Ishikawa (cell line): ENCODE measurements around the gene GPR18.

Experiments
- CEBPB ChIP-seq: IDR thresholded peaks from 2 replicates; pipeline ENCODE4 v1.6.1; 2012
- CREB1 ChIP-seq: IDR thresholded peaks from 2 replicates; pipeline ENCODE4 v1.6.1; 2012; ENCODE audit warnings: low read depth
- EGR1 ChIP-seq: IDR thresholded peaks from 2 replicates; pipeline ENCODE4 v1.6.1; 2012
- EP300 ChIP-seq: IDR thresholded peaks from 2 replicates; pipeline ENCODE4 v1.6.1; 2012; ENCODE audit warnings: borderline replicate concordance
- FOXM1 ChIP-seq: IDR thresholded peaks from 2 replicates; pipeline ENCODE4 v1.6.1; 2012; ENCODE audit warnings: low read depth, borderline replicate concordance
- NFIC ChIP-seq: IDR thresholded peaks from 2 replicates; pipeline ENCODE4 v1.6.1; 2012
- RAD21 ChIP-seq: IDR thresholded peaks from 2 replicates; pipeline ENCODE4 v1.6.1; 2012; ENCODE audit warnings: low read depth
- TAF1 ChIP-seq: IDR thresholded peaks from 2 replicates; pipeline ENCODE4 v1.6.1; 2012; ENCODE audit warnings: low read depth, mild to moderate bottlenecking
- TCF12 ChIP-seq: IDR thresholded peaks from 2 replicates; pipeline ENCODE4 v1.6.1; 2012; ENCODE audit warnings: low read depth
- TEAD4 ChIP-seq: IDR thresholded peaks from 2 replicates; pipeline ENCODE4 v1.6.1; 2012
- YY1 ChIP-seq: IDR thresholded peaks from 2 replicates; pipeline ENCODE4 v1.6.1; 2012; ENCODE audit warnings: low read depth
- ZBTB7A ChIP-seq: IDR thresholded peaks from 2 replicates; pipeline ENCODE4 v1.6.1; 2012; ENCODE audit warnings: low read depth
- TF ChIP-seq, protein P1 (sequence below): IDR thresholded peaks from 2 replicates; pipeline ENCODE4 v1.6.1; 2012
- TF ChIP-seq, protein P2 (sequence below): IDR thresholded peaks from 2 replicates; pipeline ENCODE4 v1.6.1; 2012; ENCODE audit warnings: low read depth, mild to moderate bottlenecking
- TF ChIP-seq, protein P3 (sequence below): IDR thresholded peaks from 2 replicates; pipeline ENCODE4 v1.6.1; 2012

Gene GPR18

DNA sequence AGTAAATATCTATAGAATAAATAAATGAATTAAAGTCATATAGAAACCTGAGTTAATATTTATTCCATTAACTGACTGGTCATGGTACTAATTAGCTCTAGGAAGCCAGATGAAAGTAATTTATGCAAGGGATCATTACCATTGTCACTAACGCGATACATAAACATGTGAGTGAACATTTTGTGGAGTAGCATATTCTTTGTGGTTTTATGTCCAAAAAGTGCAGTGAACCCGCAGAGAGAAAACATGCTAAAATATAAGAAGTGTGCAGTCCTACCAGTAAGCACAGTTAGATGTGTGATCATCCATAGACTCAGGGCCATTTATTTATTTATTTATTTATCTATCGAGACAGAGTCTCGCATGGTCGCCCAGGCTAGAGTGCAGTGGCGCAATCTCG is 47.4 kb upstream of the GPR18 start:
- TF ChIP-seq TAF1 (no peak), TCF12 (no peak), FOXM1 (no peak), ZBTB7A (no peak), RAD21 (no peak), TEAD4 (no peak), NFIC (no peak), EP300 (no peak), CREB1 (no peak), EGR1 (no peak)
- TF ChIP-seq, protein P1, sequence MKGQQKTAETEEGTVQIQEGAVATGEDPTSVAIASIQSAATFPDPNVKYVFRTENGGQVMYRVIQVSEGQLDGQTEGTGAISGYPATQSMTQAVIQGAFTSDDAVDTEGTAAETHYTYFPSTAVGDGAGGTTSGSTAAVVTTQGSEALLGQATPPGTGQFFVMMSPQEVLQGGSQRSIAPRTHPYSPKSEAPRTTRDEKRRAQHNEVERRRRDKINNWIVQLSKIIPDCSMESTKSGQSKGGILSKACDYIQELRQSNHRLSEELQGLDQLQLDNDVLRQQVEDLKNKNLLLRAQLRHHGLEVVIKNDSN = no peak
- TF ChIP-seq, protein P2, sequence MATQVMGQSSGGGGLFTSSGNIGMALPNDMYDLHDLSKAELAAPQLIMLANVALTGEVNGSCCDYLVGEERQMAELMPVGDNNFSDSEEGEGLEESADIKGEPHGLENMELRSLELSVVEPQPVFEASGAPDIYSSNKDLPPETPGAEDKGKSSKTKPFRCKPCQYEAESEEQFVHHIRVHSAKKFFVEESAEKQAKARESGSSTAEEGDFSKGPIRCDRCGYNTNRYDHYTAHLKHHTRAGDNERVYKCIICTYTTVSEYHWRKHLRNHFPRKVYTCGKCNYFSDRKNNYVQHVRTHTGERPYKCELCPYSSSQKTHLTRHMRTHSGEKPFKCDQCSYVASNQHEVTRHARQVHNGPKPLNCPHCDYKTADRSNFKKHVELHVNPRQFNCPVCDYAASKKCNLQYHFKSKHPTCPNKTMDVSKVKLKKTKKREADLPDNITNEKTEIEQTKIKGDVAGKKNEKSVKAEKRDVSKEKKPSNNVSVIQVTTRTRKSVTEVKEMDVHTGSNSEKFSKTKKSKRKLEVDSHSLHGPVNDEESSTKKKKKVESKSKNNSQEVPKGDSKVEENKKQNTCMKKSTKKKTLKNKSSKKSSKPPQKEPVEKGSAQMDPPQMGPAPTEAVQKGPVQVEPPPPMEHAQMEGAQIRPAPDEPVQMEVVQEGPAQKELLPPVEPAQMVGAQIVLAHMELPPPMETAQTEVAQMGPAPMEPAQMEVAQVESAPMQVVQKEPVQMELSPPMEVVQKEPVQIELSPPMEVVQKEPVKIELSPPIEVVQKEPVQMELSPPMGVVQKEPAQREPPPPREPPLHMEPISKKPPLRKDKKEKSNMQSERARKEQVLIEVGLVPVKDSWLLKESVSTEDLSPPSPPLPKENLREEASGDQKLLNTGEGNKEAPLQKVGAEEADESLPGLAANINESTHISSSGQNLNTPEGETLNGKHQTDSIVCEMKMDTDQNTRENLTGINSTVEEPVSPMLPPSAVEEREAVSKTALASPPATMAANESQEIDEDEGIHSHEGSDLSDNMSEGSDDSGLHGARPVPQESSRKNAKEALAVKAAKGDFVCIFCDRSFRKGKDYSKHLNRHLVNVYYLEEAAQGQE = no peak

DNA sequence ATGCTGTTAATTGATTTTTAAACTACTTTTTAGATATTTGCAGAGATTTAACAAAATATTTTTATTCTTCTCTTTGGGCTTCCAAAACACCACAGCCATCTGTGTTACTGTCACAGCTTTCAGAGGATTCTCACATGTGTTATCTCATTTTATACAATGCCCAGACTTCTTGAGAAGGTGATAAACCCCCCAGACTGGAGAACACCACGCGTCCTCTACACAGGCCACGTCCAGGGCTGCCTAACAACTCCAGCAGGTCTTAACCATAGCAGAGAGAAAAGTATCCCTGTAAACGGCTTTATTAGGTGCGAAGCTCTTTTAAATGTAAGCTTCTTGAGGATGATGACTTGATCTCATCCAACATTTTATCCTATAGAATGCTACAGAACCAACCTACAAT is 47.0 kb upstream of the GPR18 start:
- TF ChIP-seq TCF12 (no peak), RAD21 (no peak), TAF1 (no peak), CEBPB (no peak)
- TF ChIP-seq, protein P3, sequence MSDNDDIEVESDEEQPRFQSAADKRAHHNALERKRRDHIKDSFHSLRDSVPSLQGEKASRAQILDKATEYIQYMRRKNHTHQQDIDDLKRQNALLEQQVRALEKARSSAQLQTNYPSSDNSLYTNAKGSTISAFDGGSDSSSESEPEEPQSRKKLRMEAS = no peak
- TF ChIP-seq, protein P1 = no peak

DNA sequence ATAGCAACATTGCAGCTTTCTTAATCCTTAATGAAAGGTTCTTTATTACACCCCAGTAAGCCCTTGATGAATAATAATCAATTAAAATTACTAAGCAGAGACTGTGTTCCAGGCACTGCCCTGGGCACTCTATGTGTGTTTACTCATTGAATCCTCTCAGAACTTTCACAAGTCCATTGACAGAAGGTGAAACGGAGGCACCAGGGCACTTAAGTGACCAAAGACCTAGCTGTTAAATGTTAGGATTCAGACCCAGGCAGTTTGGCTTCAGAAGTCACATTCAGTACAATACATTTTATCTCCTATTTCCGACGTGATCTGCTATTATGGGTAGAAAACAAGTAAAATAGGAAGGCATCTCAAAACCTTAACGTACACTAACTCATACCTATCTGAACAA is 46.4 kb upstream of the GPR18 start:
- no peak for TF ChIP-seq TCF12
- TF ChIP-seq, protein P3 = no peak
- TF ChIP-seq YY1 = no peak
- no peak for TF ChIP-seq TEAD4
- no peak for TF ChIP-seq TAF1
- TF ChIP-seq NFIC = no peak
- TF ChIP-seq, protein P2 = no peak

DNA sequence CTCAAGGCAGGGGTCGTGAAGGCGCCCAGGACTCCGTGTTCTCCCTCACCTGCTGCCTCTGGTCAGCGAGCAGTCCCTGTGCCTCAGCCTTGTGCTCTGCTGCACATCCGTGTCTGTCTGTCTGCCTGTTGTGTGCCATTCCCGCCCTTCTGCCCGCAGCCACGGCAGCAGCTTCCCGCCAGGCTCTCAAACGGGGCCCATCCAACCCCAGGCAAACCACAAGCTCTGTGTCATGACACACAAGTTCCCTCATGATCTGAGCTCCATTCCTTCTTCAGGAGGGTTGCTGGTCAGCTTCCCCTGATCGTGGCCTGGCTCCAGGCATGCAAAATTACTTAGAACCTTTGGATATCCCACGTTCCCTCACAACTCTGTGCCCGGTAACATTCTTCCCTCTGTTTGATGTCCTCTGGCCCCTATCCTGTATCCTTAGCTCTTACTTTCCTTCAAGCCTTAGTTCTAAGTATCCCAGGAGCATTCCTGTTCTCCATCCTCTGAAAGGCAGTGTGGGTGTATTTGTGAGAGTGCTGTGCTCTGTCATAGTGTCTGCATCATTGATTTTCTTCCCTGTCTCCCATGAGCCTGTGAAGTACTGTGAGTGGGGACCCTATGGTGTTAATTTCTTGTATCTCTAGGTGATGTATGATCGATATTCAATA is 45.8 kb upstream of the GPR18 start:
- TF ChIP-seq, protein P1 = no peak
- no peak for TF ChIP-seq FOXM1
- no peak for TF ChIP-seq CEBPB
- TF ChIP-seq TAF1 = no peak
- TF ChIP-seq TEAD4 = no peak
- TF ChIP-seq, protein P2 = no peak
- no peak for TF ChIP-seq EGR1
